Caco-2 (cell line): Measurements from ENCODE around the gene BUB1. TPM values are rescaled to one million over a fixed set of nuclear protein-coding genes. Genes with fewer than 3 reads are reported as not detected.

Experiments
- Bru-seq: library from RNA; stranded (reverse); fragments of 400-500 nt; gene quantifications from one replicate; lab custom pipeline; 2021; lab: Mats Ljungman, UMichigan
- BruChase-seq, 2 experiments: library from RNA; stranded (reverse); fragments of 400-500 nt; gene quantifications; one replicate each; lab custom pipeline; 2021; lab: Mats Ljungman, UMichigan
- BruUV-seq: library from RNA; stranded (reverse); fragments of 400-500 nt; replicated peaks from 2 replicates; lab custom pipeline; 2021; lab: Mats Ljungman, UMichigan
- CTCF ChIA-PET: fragments of 300-600 bp; sonication (Branson Sonifier 250); formaldehyde crosslinking; loops from one replicate; lab custom pipeline; 2022; ENCODE audit warnings: antibody characterized with exemption; lab: Charles Lee
- POLR2A ChIA-PET: fragments of 300-600 bp; sonication (Branson Sonifier 250); formaldehyde crosslinking; loops from one replicate; lab custom pipeline; 2022; ENCODE audit warnings: antibody characterized with exemption; lab: Charles Lee
- DNase-seq, 2 experiments: peaks; one replicate each; pipeline versions ENCODE4 v3.0.0 to v3.0.0-alpha.2; 2020 to 2022
- H3K27me3 ChIP-seq: replicated peaks from 2 replicates; pipeline ENCODE4 v1.6.0; 2011; ENCODE audit warnings: low read length; ENCODE audit not compliant: control insufficient read depth, insufficient read depth
- H3K36me3 ChIP-seq: 2 replicates; pipeline ENCODE4 v1.5.1; 2011; ENCODE audit warnings: low read length; ENCODE audit not compliant: control insufficient read depth, insufficient read depth
- H3K4me1 ChIP-seq: fragments of 250-450 bp; sonication (Bioruptor Pico); 2 replicates; pipeline ENCODE4 v1.5.1; 2020; ENCODE audit warnings: mild to moderate bottlenecking
- H3K4me3 ChIP-seq: 2 replicates; pipeline ENCODE4 v1.5.1; 2011; ENCODE audit warnings: low read depth, mild to moderate bottlenecking, control low read depth, low read length
- H3K9me3 ChIP-seq: fragments of 250-450 bp; sonication (Bioruptor Pico); 2 replicates; pipeline ENCODE4 v1.5.1; 2020; ENCODE audit warnings: mild to moderate bottlenecking, moderate library complexity
- H3K27ac Mint-ChIP-seq: one replicate; pipeline ENCODE4 v1.8.0; 2022; ENCODE audit warnings: mixed read lengths; ENCODE audit not compliant: unreplicated experiment
- H3K27me3 Mint-ChIP-seq: one replicate; pipeline ENCODE4 v1.8.0; 2022; ENCODE audit warnings: mixed read lengths; ENCODE audit not compliant: insufficient read depth, unreplicated experiment
- H3K36me3 Mint-ChIP-seq: one replicate; pipeline ENCODE4 v1.8.0; 2022; ENCODE audit warnings: mild to moderate bottlenecking, mixed read lengths; ENCODE audit not compliant: insufficient read depth, unreplicated experiment
- H3K4me1 Mint-ChIP-seq: one replicate; pipeline ENCODE4 v1.8.0; 2022; ENCODE audit warnings: low read depth, mixed read lengths; ENCODE audit not compliant: unreplicated experiment
- H3K4me3 Mint-ChIP-seq: one replicate; pipeline ENCODE4 v1.8.0; 2022; ENCODE audit warnings: mild to moderate bottlenecking, moderate library complexity, mixed read lengths; ENCODE audit not compliant: unreplicated experiment
- H3K9me3 Mint-ChIP-seq: one replicate; pipeline ENCODE4 v1.8.0; 2022; ENCODE audit warnings: mixed read lengths; ENCODE audit not compliant: unreplicated experiment
- CTCF ChIP-seq, 2 experiments: fragments of 200-600 bp in 1 of 2; IDR thresholded peaks; 1 replicate in 1 of 2; 2 replicates in 1 of 2; pipeline versions ENCODE4 v1.5.1 to v1.8.0; 2011 to 2022; ENCODE audit warnings: antibody characterized with exemption in 1 of 2, control low read depth in 1 of 2, inconsistent platforms in 1 of 2, low read depth in 1 of 2, low read length in 1 of 2, mild to moderate bottlenecking in 1 of 2, moderate library complexity in 1 of 2; ENCODE audit not compliant: insufficient read depth in 1 of 2, severe bottlenecking in 1 of 2, unreplicated experiment in 1 of 2
- intact Hi-C: fragments of 100-400 bp; cut with micrococcal nuclease; formaldehyde crosslinking; loops from one replicate; pipeline ENCODE4 v1.10.0; 2022; ENCODE audit not compliant: unreplicated experiment
- long read RNA-seq: library from polyadenylated mRNA; stranded (forward); transcript quantifications from one replicate; pipeline ENCODE4 v2.0.0, GENCODE V29; 2022
- total RNA-seq: library from RNA; stranded (reverse); gene quantifications from 2 replicates; pipeline ENCODE4 v1.2.3, GENCODE V29; 2022

The BUB1 gene
- 59.1 and 60.7 TPM in 2 replicates for total RNA-seq
- Bru-seq, nascent RNA, result percentile 88 among the genes with signal in this experiment
- percentile 88 among the genes with signal in this experiment for BruChase-seq, experiment 1, labeled RNA remaining after a 2-hour chase
- BruChase-seq, experiment 2, labeled RNA remaining after a 6-hour chase, result percentile 89 among the genes with signal in this experiment
- long read RNA-seq, transcript BUB1-201 (25 exons, 3,507 nt), result major isoform, 78 of 99 reads
- long read RNA-seq, partial matches to known transcripts, result 13 of 99 reads
- long read RNA-seq, other reads (novel, unspliced or antisense), result 7 of 99 reads

- Mint-ChIP-seq H3K4me1 (peaks cover 15% of the 10 kb centered on the region), H3K27ac (peak within 1 kb of the TSS; percentile 99), H3K36me3 (peaks cover 31% of the 10 kb centered on the region), H3K9me3 (no peaks in the 10 kb centered on the region), H3K27me3 (no peaks in the 10 kb centered on the region), H3K4me3 (peak within 1 kb of the TSS; percentile 100)
- TF ChIP-seq CTCF (IDR thresholded peaks at IDR 0.05; ENCODE audit: insufficient read depth in 1 of 2, low read depth in 1 of 2, low read length in 1 of 2, severe bottlenecking in 1 of 2, unreplicated experiment in 1 of 2), result no peak
- Histone ChIP-seq H3K9me3 (no peaks in the 10 kb centered on the region), H3K36me3 (peaks cover 2% of the 10 kb centered on the region; the same call in 1 of the 2 replicates), H3K4me3 (peak within 1 kb of the TSS; percentile 70), H3K4me1 (no peaks in the 10 kb centered on the region), H3K27me3 (no peaks in the 10 kb centered on the region)
- intact Hi-C loops, result loop anchor here (1.0 to 5.0 kb wide), 2 partner anchors 55 to 78 kb away; partner anchors contain the start of gene ACOXL
- BruUV-seq, result no TSS peak
- ChIA-PET POLR2A (interaction anchor here (0.5 to 1.4 kb wide), 10 partner anchors 9 to 521 kb away, joined by 3 to 9 read pairs (median 3); partner anchors contain the start of gene BCL2L11), CTCF (interaction anchor here (0.6 to 3.3 kb wide), 4 partner anchors 77 to 363 kb away, joined by 3 to 10 read pairs (median 4); no protein-coding TSS in a partner anchor)
- DNase-seq, result peak; percentile 98 to 99
These were observed at the start of gene BUB1 for GRCh38 chr2:110677530-110678456. Gene BUB1 (minus strand): TSS chr2:110678063. CDS start chr2:110677995, 68 bp downstream.

- Mint-ChIP-seq H3K27ac (no peak overlapping the region), H3K4me3 (no peak overlapping the region), H3K4me1 (no peaks in the 10 kb centered on the region), H3K36me3 (no peaks in the 10 kb centered on the region), H3K27me3 (peaks cover 3% of the 10 kb centered on the region), H3K9me3 (no peaks in the 10 kb centered on the region)
- CTCF ChIA-PET, result no interaction called here
- Histone ChIP-seq H3K4me1 (no peaks in the 10 kb centered on the region), H3K27me3 (no peaks in the 10 kb centered on the region; the same call in 1 of the 2 replicates), H3K36me3 (no peaks in the 10 kb centered on the region), H3K9me3 (no peaks in the 10 kb centered on the region), H3K4me3 (no peak overlapping the region)
- BruUV-seq, result no TSS peak
- intact Hi-C loops, result no loop called here
- POLR2A ChIA-PET, result no interaction called here
- no peak for DNase-seq
- TF ChIP-seq CTCF (IDR thresholded peaks at IDR 0.05; ENCODE audit: insufficient read depth in 1 of 2, low read depth in 1 of 2, low read length in 1 of 2, severe bottlenecking in 1 of 2, unreplicated experiment in 1 of 2), result no peak
These were observed 48.4 kb upstream of the BUB1 start for GRCh38 chr2:110726285-110726684.

- no peak for DNase-seq
- intact Hi-C loops, result no loop called here
- Histone ChIP-seq H3K4me1 (no peaks in the 10 kb centered on the region), H3K9me3 (no peaks in the 10 kb centered on the region), H3K27me3 (no peaks in the 10 kb centered on the region; the same call in 1 of the 2 replicates), H3K4me3 (no peak overlapping the region), H3K36me3 (no peaks in the 10 kb centered on the region)
- no TSS peak for BruUV-seq
- H3K36me3 Mint-ChIP-seq, result no peaks in the 10 kb centered on the region
- no peak for TF ChIP-seq CTCF (IDR thresholded peaks at IDR 0.05; ENCODE audit: insufficient read depth in 1 of 2, low read depth in 1 of 2, low read length in 1 of 2, severe bottlenecking in 1 of 2, unreplicated experiment in 1 of 2)
- H3K27ac Mint-ChIP-seq, result no peak overlapping the region
- ChIA-PET POLR2A (no interaction called here), CTCF (no interaction called here)
- H3K4me1 Mint-ChIP-seq, result no peaks in the 10 kb centered on the region
- no peaks in the 10 kb centered on the region for H3K9me3 Mint-ChIP-seq
- peaks cover under 1% of the 10 kb centered on the region for H3K27me3 Mint-ChIP-seq
- no peak overlapping the region for H3K4me3 Mint-ChIP-seq
These were observed 48.0 kb upstream of the BUB1 start for GRCh38 chr2:110725859-110726258.
